HepG2 (cell line): ENCODE data around the gene PTK7. TPM values are rescaled to one million over a fixed set of nuclear protein-coding genes. Genes with fewer than 3 reads are reported as not detected.

ENCODE experiments used
- EED ChIP-seq: sonication (generic); formaldehyde crosslinking; IDR thresholded peaks from 2 replicates; pipeline ENCODE4 v1.5.0; 2020; ENCODE audit warnings: mild to moderate bottlenecking, missing genetic modification reagents
- FOXK2 ChIP-seq: fragments of 450-650 bp; IDR thresholded peaks from 2 replicates; pipeline ENCODE4 v1.6.1; 2016
- KAT8 ChIP-seq: IDR thresholded peaks from 2 replicates; pipeline ENCODE4 v1.6.1; 2016; ENCODE audit warnings: missing genetic modification reagents, missing compliant biosample characterization
- NR2F2 ChIP-seq: IDR thresholded peaks from 2 replicates; pipeline ENCODE4 v1.6.1; 2012; ENCODE audit warnings: low read depth, inconsistent platforms, borderline replicate concordance
- PHF21A ChIP-seq: sonication (generic); formaldehyde crosslinking; IDR thresholded peaks from 2 replicates; pipeline ENCODE4 v1.5.0; 2020; ENCODE audit warnings: mild to moderate bottlenecking, missing genetic modification reagents
- POLR2AphosphoS5 ChIP-seq: IDR thresholded peaks from 2 replicates; pipeline ENCODE4 v1.6.1; 2012; ENCODE audit warnings: low read depth, low read length
- SRSF4 ChIP-seq: fragments of 200-400 bp; formaldehyde crosslinking; IDR thresholded peaks from one replicate; pipeline ENCODE4 v1.6.1; 2018; ENCODE audit warnings: mild to moderate bottlenecking, low read depth, low read length, moderate library complexity; ENCODE audit not compliant: poor library complexity, severe bottlenecking
- ZKSCAN1 ChIP-seq: fragments of 150-350 bp; IDR thresholded peaks from 2 replicates; pipeline ENCODE4 v1.6.1; 2014; ENCODE audit warnings: low read length
- ZNF557 ChIP-seq: sonication (generic); formaldehyde crosslinking; IDR thresholded peaks from 2 replicates; pipeline ENCODE4 v1.4.0; 2020; ENCODE audit warnings: missing genetic modification reagents
- polyA plus RNA-seq, 8 experiments: library from polyadenylated mRNA; depleted of rRNA in 3 of 8; stranded (reverse) in 7 of 8; unstranded in 1 of 8; fragments of >200 nt; fragmentation: Illumina TruSeq in 4 of 8; extraction: Trizol in 4 of 8; gene quantifications; 2 replicates each; pipeline versions ENCODE4 v1.2.1 to v1.2.3, GENCODE V29; 2011 to 2016; ENCODE audit warnings: low read depth in 4 of 8, missing spikeins in 1 of 8, mixed read lengths in 1 of 8; ENCODE audit not compliant: insufficient read depth in 1 of 8
- total RNA-seq, 5 experiments: library from RNA; depleted of rRNA; stranded (reverse); fragments of >200 nt; fragmentation: Illumina TruSeq; extraction: Trizol; gene quantifications; 2 replicates each; pipeline ENCODE4 v1.2.3, GENCODE V29; 2016; ENCODE audit warnings: low read depth in 1 of 5
- TF ChIP-seq, protein P1 (sequence below): sonication (generic); formaldehyde crosslinking; IDR thresholded peaks from 2 replicates; pipeline ENCODE4 v1.4.0; 2020; ENCODE audit warnings: missing genetic modification reagents, borderline replicate concordance
- TF ChIP-seq, protein P2 (sequence below): sonication (generic); formaldehyde crosslinking; IDR thresholded peaks from 2 replicates; pipeline ENCODE4 v1.4.0; 2020; ENCODE audit warnings: low read depth, missing genetic modification reagents
- TF ChIP-seq, protein P3 (sequence below): sonication (generic); formaldehyde crosslinking; IDR thresholded peaks from 2 replicates; pipeline ENCODE4 v1.5.0; 2020; ENCODE audit warnings: mild to moderate bottlenecking, missing genetic modification reagents
- TF ChIP-seq, protein P4 (sequence below): sonication (generic); formaldehyde crosslinking; IDR thresholded peaks from 2 replicates; pipeline ENCODE4 v1.5.1; 2020; ENCODE audit warnings: mild to moderate bottlenecking, missing genetic modification reagents, moderate library complexity

The PTK7 gene
- total and polyA plus RNA-seq, 2 of the 13 experiments (the other 11 are each of a cell fraction or from before 2014, with no cell fraction given) = 98.5 to 99.8 TPM

DNA sequence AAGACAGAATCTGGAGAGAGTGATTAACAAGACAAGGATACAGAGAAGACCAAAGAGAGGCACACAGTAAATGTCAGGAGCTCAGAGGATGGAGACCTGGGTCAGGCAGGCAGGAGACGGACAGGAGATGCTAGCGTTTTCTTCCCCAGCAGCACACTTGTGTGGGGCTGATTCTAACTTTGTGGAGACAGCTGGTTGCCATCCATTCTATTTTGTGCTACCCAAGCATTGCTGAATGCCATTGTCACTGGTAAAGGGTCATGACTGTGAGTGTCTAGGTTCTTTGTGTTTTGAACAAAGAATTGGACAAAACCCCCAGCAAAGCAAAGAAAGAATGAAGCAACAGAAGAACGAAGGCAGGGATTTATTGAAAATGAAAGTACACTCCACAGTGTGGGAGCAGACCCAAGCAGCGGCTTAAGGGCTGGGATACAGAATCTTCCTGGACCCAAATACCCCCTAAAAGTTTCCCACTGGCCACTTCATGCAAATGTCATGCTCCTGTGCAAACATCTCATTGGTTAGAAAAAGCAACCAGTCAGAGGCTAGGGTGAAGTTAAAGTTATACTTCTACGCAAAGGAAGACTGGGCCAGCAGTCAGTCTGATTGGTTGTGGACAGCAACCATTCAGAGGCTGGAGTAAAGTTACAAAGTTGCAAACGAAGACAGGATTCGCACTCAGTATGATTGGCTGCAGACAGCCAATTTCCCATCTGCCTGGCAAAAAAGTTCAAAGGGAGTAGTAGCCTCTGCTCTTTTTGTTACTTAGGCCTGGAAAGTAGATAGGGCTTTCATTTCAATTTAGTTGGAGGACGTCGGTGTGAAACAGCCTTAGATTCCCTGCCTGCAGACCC lies 17.5 kb downstream of the PTK7 start (continued):
- TF ChIP-seq ZNF557 (CRISPR knock-in tag) (peak; percentile 79), SRSF4 (no peak), POLR2AphosphoS5 (peak; percentile 84), ZKSCAN1 (no peak), EED (CRISPR knock-in tag) (no peak), KAT8 (CRISPR knock-in tag) (no peak), NR2F2 (0 out of 2 replicates have a peak, but pooled peaks have one; percentile 10), PHF21A (CRISPR knock-in tag) (peak; percentile 78; the same call in 1 of the 2 replicates), FOXK2 (no peak)
- TF ChIP-seq, protein P1, sequence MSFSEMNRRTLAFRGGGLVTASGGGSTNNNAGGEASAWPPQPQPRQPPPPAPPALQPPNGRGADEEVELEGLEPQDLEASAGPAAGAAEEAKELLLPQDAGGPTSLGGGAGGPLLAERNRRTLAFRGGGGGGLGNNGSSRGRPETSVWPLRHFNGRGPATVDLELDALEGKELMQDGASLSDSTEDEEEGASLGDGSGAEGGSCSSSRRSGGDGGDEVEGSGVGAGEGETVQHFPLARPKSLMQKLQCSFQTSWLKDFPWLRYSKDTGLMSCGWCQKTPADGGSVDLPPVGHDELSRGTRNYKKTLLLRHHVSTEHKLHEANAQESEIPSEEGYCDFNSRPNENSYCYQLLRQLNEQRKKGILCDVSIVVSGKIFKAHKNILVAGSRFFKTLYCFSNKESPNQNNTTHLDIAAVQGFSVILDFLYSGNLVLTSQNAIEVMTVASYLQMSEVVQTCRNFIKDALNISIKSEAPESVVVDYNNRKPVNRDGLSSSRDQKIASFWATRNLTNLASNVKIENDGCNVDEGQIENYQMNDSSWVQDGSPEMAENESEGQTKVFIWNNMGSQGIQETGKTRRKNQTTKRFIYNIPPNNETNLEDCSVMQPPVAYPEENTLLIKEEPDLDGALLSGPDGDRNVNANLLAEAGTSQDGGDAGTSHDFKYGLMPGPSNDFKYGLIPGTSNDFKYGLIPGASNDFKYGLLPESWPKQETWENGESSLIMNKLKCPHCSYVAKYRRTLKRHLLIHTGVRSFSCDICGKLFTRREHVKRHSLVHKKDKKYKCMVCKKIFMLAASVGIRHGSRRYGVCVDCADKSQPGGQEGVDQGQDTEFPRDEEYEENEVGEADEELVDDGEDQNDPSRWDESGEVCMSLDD (CRISPR knock-in tag) = no peak
- TF ChIP-seq, protein P2, sequence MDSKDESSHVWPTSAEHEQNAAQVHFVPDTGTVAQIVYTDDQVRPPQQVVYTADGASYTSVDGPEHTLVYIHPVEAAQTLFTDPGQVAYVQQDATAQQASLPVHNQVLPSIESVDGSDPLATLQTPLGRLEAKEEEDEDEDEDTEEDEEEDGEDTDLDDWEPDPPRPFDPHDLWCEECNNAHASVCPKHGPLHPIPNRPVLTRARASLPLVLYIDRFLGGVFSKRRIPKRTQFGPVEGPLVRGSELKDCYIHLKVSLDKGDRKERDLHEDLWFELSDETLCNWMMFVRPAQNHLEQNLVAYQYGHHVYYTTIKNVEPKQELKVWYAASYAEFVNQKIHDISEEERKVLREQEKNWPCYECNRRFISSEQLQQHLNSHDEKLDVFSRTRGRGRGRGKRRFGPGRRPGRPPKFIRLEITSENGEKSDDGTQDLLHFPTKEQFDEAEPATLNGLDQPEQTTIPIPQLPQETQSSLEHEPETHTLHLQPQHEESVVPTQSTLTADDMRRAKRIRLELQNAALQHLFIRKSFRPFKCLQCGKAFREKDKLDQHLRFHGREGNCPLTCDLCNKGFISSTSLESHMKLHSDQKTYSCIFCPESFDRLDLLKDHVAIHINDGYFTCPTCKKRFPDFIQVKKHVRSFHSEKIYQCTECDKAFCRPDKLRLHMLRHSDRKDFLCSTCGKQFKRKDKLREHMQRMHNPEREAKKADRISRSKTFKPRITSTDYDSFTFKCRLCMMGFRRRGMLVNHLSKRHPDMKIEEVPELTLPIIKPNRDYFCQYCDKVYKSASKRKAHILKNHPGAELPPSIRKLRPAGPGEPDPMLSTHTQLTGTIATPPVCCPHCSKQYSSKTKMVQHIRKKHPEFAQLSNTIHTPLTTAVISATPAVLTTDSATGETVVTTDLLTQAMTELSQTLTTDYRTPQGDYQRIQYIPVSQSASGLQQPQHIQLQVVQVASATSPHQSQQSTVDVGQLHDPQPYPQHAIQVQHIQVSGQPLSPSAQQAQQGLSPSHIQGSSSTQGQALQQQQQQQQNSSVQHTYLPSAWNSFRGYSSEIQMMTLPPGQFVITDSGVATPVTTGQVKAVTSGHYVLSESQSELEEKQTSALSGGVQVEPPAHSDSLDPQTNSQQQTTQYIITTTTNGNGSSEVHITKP (CRISPR knock-in tag) = 0 out of 2 replicates have a peak, but pooled peaks have one; percentile 28
- TF ChIP-seq, protein P3, sequence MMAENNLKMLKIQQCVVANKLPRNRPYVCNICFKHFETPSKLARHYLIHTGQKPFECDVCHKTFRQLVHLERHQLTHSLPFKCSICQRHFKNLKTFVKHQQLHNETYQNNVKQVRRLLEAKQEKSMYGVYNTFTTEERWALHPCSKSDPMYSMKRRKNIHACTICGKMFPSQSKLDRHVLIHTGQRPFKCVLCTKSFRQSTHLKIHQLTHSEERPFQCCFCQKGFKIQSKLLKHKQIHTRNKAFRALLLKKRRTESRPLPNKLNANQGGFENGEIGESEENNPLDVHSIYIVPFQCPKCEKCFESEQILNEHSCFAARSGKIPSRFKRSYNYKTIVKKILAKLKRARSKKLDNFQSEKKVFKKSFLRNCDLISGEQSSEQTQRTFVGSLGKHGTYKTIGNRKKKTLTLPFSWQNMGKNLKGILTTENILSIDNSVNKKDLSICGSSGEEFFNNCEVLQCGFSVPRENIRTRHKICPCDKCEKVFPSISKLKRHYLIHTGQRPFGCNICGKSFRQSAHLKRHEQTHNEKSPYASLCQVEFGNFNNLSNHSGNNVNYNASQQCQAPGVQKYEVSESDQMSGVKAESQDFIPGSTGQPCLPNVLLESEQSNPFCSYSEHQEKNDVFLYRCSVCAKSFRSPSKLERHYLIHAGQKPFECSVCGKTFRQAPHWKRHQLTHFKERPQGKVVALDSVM (CRISPR knock-in tag) = no peak
- TF ChIP-seq, protein P4, sequence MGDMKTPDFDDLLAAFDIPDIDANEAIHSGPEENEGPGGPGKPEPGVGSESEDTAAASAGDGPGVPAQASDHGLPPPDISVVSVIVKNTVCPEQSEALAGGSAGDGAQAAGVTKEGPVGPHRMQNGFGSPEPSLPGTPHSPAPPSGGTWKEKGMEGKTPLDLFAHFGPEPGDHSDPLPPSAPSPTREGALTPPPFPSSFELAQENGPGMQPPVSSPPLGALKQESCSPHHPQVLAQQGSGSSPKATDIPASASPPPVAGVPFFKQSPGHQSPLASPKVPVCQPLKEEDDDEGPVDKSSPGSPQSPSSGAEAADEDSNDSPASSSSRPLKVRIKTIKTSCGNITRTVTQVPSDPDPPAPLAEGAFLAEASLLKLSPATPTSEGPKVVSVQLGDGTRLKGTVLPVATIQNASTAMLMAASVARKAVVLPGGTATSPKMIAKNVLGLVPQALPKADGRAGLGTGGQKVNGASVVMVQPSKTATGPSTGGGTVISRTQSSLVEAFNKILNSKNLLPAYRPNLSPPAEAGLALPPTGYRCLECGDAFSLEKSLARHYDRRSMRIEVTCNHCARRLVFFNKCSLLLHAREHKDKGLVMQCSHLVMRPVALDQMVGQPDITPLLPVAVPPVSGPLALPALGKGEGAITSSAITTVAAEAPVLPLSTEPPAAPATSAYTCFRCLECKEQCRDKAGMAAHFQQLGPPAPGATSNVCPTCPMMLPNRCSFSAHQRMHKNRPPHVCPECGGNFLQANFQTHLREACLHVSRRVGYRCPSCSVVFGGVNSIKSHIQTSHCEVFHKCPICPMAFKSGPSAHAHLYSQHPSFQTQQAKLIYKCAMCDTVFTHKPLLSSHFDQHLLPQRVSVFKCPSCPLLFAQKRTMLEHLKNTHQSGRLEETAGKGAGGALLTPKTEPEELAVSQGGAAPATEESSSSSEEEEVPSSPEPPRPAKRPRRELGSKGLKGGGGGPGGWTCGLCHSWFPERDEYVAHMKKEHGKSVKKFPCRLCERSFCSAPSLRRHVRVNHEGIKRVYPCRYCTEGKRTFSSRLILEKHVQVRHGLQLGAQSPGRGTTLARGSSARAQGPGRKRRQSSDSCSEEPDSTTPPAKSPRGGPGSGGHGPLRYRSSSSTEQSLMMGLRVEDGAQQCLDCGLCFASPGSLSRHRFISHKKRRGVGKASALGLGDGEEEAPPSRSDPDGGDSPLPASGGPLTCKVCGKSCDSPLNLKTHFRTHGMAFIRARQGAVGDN (CRISPR knock-in tag) = no peak
